H1 (cell line): ENCODE data around the gene TOB2.

Source experiments
- EGR1 ChIP-seq: IDR thresholded peaks from 2 replicates; pipeline ENCODE4 v1.6.1; 2011; ENCODE audit warnings: low read depth, low read length, borderline replicate concordance
- EP300 ChIP-seq, 2 experiments: IDR thresholded peaks; 1 replicate in 1 of 2; 2 replicates in 1 of 2; pipeline ENCODE4 v1.6.1; 2011 to 2012; ENCODE audit warnings: low read depth in 2 of 2, low read length in 2 of 2, mild to moderate bottlenecking in 2 of 2, borderline replicate concordance in 1 of 2, inconsistent platforms in 1 of 2, moderate library complexity in 1 of 2
- HDAC2 ChIP-seq, 2 experiments: fragments of 300-600 bp in 1 of 2; sonication (generic) in 1 of 2; IDR thresholded peaks; 2 replicates each; pipeline ENCODE4 v1.6.1; 2011 to 2012; ENCODE audit warnings: low read depth in 2 of 2, low read length in 2 of 2, mild to moderate bottlenecking in 2 of 2, moderate library complexity in 2 of 2, borderline replicate concordance in 1 of 2, inconsistent platforms in 1 of 2
- JUN ChIP-seq: IDR thresholded peaks from 2 replicates; pipeline ENCODE4 v1.6.1; 2011; ENCODE audit warnings: low read depth, mild to moderate bottlenecking, improper control_type of control experiment, low read length
- POLR2AphosphoS5 ChIP-seq: IDR thresholded peaks from 2 replicates; pipeline ENCODE4 v1.6.1; 2011; ENCODE audit warnings: low read depth, low read length
- POU5F1 ChIP-seq: IDR thresholded peaks from 2 replicates; pipeline ENCODE4 v1.6.1; 2011; ENCODE audit warnings: low read depth, mild to moderate bottlenecking, low read length, moderate library complexity
- TAF1 ChIP-seq: IDR thresholded peaks from 2 replicates; pipeline ENCODE4 v1.6.1; 2011; ENCODE audit warnings: mild to moderate bottlenecking, low read depth, low read length
- YY1 ChIP-seq: IDR thresholded peaks from 2 replicates; pipeline ENCODE4 v1.6.1; 2011; ENCODE audit warnings: low read depth, mild to moderate bottlenecking, low read length
- TF ChIP-seq, protein P1 (sequence below), 3 experiments: IDR thresholded peaks; 1 replicate in 2 of 3; 2 replicates in 1 of 3; pipeline versions ENCODE4 v1.5.1 to v1.6.1; 2011; ENCODE audit warnings: low read length in 3 of 3, mild to moderate bottlenecking in 3 of 3, inconsistent platforms in 2 of 3, low read depth in 1 of 3, moderate library complexity in 1 of 3; ENCODE audit not compliant: insufficient read depth in 1 of 3; ENCODE audit errors: control extremely low read depth in 1 of 3
- TF ChIP-seq, protein P2 (sequence below): IDR thresholded peaks from 2 replicates; pipeline ENCODE4 v1.6.1; 2012; ENCODE audit warnings: inconsistent platforms

- TF ChIP-seq YY1 (no peak), EP300 (IDR thresholded peaks at IDR 0.05; ENCODE audit: borderline replicate concordance in 1 of 2, low read depth in 2 of 2, low read length in 2 of 2) (no peak), TAF1 (no peak), POU5F1 (no peak), EGR1 (no peak), HDAC2 (IDR thresholded peaks at IDR 0.05; ENCODE audit: borderline replicate concordance in 1 of 2, low read depth in 2 of 2, low read length in 2 of 2) (no peak), JUN (no peak), POLR2AphosphoS5 (no peak)
- TF ChIP-seq, protein P1, sequence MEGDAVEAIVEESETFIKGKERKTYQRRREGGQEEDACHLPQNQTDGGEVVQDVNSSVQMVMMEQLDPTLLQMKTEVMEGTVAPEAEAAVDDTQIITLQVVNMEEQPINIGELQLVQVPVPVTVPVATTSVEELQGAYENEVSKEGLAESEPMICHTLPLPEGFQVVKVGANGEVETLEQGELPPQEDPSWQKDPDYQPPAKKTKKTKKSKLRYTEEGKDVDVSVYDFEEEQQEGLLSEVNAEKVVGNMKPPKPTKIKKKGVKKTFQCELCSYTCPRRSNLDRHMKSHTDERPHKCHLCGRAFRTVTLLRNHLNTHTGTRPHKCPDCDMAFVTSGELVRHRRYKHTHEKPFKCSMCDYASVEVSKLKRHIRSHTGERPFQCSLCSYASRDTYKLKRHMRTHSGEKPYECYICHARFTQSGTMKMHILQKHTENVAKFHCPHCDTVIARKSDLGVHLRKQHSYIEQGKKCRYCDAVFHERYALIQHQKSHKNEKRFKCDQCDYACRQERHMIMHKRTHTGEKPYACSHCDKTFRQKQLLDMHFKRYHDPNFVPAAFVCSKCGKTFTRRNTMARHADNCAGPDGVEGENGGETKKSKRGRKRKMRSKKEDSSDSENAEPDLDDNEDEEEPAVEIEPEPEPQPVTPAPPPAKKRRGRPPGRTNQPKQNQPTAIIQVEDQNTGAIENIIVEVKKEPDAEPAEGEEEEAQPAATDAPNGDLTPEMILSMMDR (IDR thresholded peaks at IDR 0.05; ENCODE audit: control extremely low read depth in 1 of 3, insufficient read depth in 1 of 3, low read depth in 1 of 3, low read length in 3 of 3): no peak
- TF ChIP-seq, protein P2, sequence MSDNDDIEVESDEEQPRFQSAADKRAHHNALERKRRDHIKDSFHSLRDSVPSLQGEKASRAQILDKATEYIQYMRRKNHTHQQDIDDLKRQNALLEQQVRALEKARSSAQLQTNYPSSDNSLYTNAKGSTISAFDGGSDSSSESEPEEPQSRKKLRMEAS: no peak
Observed at GRCh38 chr22:41480397-41480735, 33.8 kb upstream of the TOB2 start.
